CD4-positive, alpha-beta T cell treated with Interleukin-17A for 1 hour (primary cell): ENCODE data around the gene CNN3.
A peak's percentile ranks its signal among the peaks of the same experiment; 100 is the strongest.

Experiments used
- DNase-seq: peaks from one replicate; pipeline ENCODE4 v3.0.0-alpha.2; 2020

Gene CNN3

DNA sequence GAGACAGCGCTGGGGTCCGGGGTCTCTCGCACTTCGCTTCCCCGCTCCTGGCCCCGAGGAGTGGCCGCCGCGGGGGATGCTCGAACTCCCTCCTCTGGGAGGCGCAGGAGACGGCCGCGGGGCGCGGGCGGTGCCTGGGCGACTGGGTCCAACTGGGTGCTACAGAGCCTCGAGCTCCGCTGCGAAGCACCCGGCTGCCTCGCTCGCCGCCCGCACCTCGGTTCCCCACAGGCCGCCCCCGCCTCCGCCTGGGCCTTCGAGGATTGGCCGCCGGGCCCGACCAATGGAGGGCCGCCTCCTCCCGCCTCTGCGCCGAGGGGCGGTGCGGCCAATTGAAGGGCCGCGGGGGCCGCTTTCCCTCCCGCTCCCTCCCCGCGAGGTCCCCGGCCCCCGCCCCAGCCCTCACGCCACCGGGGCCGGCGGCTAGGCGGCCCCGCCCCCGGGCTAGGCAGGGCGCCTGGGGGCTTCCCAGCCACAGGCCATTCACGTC, at the start of gene CNN3:
TSS of gene CNN3 (minus strand) at position 196 of the 490 bp plus-strand sequence. CDS start 216 bp downstream, outside the sequence.
- DNase-seq: peak; percentile 63

DNA sequence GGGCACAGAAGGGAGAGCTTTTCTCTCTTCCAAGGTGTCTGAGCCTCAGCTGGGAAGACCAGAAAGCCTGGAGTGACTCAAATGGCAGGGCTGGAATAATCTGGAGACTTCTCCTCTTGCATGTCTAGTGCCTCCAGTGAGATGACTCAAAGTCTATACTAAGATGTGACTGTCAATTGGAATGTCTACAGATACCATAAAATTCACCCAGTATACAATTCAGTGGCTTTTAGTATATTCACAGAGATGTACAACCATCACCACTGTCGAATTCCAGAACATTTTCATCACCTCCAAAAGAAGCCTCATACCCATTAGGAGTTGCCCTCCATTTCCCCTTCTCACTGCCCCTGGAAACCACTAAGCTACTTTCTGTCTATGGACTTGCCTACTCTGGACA, 47.9 kb upstream of the CNN3 start:
- no peak for DNase-seq

DNA sequence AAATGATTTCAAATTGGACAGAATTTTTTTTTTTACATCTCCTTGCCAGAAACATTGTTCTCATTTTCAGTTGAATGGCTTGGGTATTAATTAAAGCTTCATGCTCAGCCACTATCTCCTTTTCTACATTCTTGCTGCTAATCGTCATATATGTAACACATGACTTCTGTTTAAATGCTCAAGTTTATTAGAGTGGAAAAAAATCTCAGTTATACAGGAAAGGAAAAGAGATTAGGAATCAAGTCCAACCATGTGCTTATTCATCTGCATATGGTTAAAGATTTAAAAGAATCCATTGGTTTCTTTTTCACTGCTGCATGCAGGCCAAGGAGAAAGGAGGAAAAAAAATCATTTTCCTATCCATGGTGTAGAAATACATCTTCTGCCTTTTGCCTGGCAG, 47.3 kb upstream of the CNN3 start:
- no peak for DNase-seq

DNA sequence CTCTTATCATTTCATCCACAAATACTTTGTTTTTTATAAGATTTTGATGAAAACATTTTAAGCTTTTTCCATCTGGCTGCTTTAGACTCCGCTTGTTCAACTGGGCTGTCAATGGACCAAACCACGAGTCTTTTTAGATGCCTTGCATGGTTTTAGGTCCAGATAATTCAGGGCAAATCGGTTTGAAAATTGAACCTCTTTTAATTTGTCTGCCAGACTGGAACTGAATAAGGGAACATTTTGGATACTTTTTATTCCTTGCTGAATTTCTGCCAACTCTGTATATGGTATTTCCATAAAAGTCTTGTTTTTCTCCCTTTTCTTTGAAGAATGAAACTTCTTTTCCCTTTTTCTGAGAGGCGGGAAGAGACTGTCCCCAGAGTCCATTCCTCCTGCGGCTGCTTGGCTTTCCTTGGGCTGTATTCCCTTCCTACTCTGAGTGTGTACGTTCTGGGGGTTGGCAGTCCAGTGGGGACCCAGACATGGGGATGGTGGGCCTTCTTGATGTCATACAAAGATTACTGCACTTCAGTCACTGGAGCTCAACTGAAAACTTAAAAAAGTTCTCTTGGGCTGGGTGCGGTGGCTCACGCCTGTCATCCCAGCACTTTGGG, 46.5 kb upstream of the CNN3 start:
- DNase-seq: no peak

DNA sequence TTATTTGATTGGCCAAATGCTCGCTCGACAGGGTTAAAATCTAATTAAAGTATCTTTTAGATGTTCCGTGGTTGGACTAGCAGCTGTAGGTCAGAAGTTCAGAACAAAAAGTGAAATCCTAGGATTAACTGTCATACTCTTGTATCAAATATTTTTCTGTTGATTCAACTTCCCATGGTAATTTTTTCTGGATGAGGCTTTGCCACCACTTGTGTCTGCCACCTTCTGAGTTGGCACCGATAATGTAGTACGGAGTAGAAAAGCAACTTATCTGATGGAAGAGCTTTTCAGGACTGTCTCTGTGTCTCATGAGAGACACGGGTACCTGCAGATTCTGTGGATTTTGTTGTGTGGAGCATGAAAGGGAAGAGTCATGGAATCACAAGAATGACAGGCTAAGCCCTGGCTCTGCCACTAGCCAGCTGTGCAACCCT, 44.6 kb upstream of the CNN3 start:
- no peak for DNase-seq

DNA sequence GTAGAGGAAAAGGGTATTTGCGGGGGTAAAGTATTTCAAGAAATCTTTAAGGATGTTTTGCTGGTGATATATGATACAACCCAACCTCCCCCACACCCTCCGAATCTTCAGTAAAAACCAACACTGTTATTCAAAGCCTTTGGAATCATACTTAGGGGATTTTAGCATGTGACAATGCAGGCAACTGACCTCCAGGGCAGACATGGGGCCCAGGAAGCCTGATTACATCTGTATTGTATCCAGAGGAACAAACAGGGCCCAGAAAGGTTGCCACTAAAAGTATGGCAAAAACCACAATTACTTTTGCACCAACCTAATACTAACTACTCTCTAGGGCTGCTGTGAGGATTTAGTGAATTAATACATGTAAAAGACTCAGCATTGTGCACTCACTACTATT, 43.9 kb upstream of the CNN3 start:
- no peak for DNase-seq

DNA sequence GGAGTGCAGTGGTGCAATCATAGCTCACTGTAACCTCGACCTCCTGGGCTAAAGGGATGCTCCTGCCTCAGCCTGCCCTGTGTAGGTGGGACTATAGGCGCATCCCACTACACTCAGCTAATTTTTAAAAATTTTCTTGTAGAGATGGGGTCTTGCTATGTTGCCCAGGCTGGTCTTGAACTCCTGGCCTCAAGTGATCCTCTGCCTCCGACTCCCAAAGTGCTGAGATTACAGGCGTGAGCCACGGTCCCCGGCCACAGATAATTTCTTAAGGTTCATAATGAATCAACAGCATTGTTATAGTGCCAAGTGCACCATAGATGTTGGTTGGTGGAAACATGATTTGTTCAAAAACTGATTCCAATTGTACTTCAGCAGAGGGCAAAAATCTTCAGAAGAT, 42.2 kb upstream of the CNN3 start:
- no peak for DNase-seq

DNA sequence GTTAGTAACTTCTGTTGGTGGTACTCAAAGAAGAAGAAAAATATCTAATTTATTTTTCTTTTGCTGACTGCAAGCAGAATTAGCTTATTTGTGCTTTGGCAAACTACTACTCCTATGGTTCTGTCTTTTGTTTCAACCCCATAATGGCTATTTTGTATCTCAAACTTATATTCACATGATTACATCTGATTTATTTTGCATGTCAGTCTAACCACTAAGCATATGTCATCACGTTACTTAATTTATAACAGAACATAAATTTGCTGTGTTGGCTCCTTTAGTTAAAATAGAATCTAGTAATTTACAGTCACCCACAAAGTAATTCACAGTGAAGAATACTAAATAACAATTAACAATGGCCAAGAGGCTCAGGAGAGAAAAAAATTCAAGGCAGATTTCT, 39.1 kb upstream of the CNN3 start:
- DNase-seq: no peak

DNA sequence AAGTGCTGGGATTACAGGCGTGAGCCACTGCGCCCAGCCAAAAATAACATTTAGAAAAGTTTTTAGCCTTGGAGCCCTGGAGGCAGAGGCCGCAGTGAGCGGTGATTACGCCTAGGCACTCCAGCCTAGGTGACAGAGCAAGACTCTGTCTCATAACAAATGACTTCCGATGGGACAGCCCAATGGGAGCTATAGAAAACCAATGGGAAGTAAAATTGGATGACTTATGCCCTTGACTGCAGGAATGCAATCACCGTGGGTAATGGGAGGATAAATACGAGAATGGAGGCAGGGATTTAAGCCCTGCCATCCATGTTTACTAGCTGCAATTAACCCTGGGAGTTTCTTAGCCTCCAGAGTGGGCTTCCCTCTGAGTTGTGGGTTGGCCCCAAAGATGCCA, 37.0 kb upstream of the CNN3 start:
- no peak for DNase-seq

DNA sequence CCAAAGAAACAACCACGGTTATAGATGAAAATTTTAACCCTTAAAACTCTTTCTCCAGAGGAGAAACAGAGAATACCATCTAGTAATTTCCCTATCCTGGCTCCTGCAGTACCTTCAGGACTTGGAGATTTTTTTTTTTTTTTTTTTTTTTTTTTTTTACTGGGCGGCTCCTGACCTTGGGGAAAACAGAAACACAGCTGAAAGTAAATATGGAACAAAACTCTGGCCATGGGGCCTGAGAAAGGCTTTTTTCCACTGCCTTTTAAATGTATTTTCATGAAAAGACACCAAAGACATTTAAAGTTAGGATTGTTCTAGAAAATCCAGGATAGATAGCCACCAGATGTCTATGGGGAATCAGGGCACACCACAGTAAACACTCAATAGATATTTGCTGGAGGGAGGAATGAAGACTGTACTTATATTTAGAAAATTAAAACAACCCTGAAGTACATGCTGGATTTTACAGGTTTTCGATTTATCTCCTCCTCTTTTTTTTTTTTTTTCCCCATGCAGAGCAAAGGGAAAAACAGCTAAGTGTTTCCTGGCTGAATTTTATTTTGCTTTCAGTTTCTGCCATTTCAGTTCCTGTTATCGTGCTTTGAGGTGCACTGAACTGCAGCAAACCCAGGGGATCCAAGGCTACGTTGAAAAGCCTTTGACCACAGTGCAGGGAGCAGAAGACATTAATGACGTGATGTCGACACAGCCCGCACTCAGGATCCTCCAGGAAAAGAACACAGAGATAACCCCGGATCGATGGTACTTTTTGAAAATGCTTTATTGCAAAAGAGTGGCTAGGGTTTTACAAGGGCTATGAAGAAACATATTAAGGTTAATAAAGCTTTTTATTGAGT, 35.7 kb upstream of the CNN3 start:
- DNase-seq: peak; percentile 48

DNA sequence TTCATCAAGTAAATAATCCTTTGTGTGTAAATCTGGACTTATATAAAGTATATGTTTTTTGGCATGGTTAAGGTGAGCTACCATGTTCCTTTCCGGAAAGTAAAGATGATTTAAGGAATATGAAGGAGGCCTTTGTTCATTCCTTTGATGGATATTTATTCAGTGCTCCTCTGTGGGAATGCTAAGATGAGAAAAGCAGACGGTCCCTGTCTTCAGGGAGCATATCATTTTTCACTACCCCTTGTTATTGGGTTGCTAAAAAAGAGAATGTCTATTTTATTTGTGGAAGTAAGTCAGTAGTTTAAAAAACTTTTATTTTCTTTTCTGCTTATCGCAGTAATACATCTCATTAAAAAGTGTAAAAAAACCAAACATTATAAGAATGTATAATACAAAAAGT, 35.1 kb upstream of the CNN3 start:
- DNase-seq: no peak

DNA sequence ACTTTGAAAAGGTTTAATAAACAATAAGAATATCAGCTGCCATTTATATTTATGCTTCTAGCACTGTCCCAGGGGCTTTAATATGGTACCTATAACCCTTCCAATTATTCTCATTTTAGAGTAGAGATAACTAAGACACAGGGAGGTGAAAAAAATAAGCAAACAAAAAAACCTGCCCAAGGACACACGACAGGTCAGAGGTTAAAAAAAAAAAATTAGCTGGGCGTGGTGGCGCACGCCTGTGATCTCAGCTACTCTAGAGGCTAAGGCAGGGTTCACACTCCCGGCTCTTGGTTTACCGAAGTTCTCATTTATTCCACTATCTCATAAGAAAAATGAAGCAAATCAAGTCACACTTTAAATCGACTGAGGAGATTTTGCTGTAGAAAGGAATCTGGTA, 34.7 kb upstream of the CNN3 start:
- no peak for DNase-seq

DNA sequence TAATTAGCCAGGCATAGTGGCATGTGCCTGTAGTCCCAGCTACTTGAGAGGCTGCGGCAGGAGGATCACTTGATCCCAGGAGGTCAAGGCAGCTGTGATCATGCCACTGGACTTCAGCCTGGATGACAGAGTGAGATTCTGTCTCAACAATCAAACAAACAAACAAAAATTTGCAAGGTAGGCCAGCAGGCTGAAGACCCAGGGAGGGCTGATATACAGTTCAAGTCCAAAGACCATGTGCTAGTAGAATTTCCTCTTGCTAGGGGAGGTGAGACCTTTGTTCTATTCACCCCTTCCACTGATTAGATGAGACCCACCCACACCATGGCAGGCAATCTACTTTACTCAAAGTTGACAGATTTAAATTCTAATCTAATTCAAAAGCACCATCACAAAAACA, 31.2 kb upstream of the CNN3 start:
- no peak for DNase-seq

DNA sequence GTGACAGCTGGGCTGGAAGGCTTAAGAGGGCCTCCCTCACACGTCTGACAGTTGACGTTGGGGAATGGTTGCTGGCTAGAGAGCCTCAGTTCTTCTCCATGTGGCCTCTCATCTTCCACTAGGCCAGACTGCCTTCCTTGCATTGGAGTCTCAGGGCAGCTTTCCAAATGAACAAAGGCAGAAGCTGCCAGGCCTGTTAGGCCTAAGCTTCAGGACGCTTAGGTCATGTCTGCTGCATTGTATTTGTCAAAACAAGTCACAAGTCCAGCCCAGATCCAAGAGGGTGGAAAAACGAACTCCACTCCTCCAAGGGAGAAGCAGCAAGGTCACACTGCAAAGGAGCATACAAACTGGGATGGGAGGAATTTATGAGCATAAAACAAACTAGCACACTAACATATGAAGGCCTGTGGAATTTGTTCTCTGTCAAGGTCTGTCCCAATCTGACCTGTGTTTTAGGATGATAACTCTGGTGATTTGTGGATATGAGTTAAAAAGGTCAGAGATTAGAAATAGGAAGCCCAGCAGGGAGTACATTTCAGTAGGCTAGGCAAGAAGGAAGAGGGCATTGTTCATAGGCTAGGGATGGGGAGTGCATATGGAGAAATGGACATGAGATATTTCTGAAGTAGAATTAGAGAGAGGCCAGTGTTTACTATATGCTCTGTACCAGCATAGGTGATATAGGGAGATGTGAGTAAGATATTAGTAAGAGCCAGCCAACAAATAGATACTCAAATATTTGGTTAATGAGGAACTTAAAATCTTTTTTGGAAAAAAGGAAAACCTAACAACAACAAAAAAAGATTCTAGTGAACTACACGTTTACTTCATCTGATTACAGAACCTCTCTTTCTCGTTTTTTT, 29.1 kb upstream of the CNN3 start:
- no peak for DNase-seq

DNA sequence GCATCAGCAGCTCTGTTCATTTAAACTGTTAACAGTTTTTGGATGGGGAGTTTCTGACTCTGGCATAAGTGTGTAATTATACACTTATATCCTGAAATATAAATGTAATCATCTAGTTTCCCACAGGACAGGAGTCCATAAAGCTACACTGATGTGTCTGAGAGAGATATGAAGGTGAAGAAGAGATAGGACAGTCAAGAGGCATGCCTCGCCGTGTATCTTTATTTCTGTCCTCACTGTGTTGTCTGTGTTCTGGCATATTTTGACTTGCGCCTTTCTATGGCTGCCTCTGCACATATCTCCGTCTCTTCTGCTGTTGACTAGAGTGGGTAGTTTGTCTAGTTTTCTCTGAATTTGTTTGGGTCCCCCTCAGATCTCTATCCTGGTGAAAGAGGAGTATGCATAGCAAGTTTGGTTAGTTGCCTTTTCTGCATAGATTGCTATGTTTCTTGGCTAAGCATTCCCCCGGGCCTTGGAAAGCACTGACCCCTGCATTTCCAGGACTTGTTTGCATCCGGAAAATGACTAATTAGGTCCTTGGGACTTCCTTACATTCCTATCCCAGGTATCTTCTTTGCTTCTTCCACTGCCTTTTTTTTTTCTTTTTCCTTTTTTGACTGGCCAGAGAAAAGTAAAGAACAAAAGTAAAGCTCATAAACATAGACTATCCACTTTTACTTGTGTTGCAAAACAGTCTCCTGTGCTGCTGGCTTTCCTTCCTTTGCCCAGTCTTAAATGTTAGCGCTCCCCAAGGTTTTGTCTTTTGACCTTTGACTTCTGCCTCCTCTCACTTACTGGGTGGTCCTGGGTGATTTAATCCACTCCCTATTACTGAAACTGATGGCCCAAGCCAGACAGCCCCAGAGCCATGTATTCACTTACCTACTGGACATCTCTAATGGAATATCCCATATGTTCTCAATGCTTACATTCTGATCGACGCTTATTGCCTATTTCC, 27.6 kb upstream of the CNN3 start:
- DNase-seq: no peak

DNA sequence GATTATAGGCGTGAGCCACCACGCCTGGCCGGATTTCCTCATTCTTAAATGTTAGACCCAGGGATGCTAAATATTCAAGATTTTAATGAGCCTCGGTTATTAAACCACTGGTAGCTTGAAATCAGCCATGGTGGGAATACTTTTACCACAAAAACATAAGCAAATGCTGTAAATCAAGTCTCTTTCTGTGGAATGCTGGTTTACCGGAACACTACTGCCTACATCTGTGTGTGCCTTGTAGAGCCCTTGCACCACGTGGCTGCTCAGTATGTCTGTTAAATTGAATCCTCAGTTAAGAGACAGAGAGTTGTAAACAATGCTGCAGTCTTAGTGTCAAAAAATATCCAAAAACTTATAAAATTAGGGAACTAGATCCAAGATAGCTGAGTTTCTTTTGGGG, 26.8 kb upstream of the CNN3 start:
- no peak for DNase-seq

DNA sequence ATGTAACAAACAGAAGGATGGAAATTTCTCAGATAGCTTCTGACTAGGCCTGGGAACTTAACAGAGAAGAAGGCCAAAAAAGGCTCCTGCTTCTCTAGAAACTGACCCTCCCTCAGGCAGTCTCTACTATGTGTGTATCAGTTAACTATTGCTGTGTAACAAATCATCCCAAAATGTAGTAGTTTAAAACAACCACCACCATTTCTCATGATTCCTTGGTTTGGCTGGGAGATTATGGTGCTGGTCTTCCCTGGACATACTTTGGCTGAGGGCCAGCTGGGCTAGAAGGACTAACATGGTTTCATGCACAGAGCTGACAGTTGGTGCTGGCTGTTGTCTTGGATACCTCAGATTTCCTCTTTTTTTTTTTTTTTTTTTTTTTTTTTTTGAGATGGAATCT, 26.2 kb upstream of the CNN3 start:
- no peak for DNase-seq

DNA sequence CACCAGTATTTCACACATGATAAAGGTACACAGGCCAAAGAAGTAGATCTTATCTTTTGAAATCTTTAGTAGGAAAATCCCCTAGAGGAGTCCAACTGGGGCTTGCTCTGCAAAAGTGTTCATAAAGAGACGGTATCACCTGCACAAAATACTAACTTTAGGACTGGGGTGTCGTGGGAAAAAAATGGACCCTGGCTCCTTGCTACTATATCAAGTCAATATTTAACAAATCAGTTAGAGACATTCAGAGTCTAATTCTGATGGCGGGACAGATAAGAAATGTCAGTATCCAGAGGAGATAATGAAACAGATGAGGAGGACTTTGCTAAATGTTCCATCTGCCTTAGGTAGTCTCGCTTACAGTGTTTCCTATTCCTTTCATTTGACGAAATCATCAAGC, 25.6 kb upstream of the CNN3 start:
- DNase-seq: no peak

DNA sequence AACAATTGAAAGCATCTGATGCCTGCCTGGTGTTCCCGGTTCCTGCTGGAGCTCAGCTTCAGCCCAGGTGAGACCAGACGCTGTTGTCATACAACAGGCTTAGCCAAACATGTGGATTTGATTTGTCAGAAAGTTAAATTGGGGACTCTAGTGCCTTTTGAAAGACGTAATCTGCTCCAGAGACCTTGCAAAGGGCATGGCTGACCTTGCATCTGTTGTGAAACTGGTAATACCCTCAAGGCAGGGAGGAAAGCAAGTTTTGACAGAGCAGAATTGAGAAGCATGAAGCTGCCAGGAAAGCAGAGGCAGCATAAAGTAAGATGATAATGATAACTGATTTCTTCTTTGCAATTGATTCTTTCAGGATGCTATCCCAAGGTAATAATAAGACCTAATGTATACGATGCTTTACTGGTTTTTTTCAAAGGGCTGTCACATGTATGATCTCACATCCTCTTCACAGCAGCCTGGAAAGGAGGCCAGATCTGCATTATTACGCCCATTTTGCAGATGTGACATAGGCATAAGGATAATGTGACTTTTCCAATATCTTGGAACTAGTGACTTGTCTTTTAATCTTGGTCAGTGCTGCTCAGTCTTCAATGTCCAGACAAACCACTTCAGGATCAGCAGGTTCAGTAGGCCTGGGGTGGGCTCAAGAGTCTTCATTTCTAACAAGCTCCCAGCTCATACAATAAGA, 24.7 kb upstream of the CNN3 start:
- DNase-seq: no peak

DNA sequence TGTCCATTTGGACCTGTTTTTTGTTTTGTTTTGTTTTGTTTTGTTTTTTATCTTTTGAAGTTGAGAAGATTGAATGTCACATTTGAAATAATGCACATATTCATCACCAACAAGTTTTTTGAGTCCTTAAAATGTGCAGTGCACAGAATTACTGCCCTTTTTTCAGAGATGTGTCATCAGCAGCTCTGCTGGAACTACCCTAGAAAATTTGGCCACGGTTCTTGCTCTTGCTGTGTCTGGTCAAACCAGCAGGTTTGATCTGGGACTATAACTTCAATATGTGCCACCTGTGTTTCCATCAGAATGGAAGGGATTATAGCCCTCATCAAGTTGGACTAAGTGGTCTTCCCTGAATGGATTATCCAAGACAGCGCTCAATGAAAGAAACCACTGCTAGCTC, 24.1 kb upstream of the CNN3 start:
- no peak for DNase-seq
